Motor neuron (in vitro differentiated cells): Measurements from ENCODE around the gene DOK5. TPM values are rescaled to one million over a fixed set of nuclear protein-coding genes. Genes with fewer than 3 reads are reported as not detected.

Experiments
- ATAC-seq, 8 experiments: fragments of 200-7000 bp; cut with Tn5 transposase; replicated peaks in 6 of 8; 2 replicates each; pipeline ENCODE4 v1.8.0; 2021; ENCODE audit warnings: mild to moderate bottlenecking in 8 of 8, moderate library complexity in 8 of 8
- H3K27ac ChIP-seq, 2 donors: fragments of 250-450 bp; sonication (Bioruptor Pico); 2 replicates each; pipeline ENCODE4 v1.9.0; 2021; ENCODE audit warnings: antibody characterized with exemption in 2 of 2, mild to moderate bottlenecking in 2 of 2, moderate library complexity in 1 of 2
- H3K4me1 ChIP-seq, 2 donors: fragments of 250-450 bp; sonication (Bioruptor Pico); replicated peaks in 1 of 2; 2 replicates each; pipeline ENCODE4 v1.6.1; 2021; ENCODE audit warnings: antibody characterized with exemption in 2 of 2, mild to moderate bottlenecking in 2 of 2, moderate library complexity in 1 of 2
- H3K4me3 ChIP-seq, 5 donors: fragments of 250-450 bp; sonication (Bioruptor Pico); 2 replicates each; pipeline ENCODE4 v1.9.0; 2021; ENCODE audit warnings: antibody characterized with exemption in 5 of 5, mild to moderate bottlenecking in 5 of 5, moderate library complexity in 4 of 5
- WGBS, 10 experiments: fragments of 450-650 bp; shearing (Covaris generic); methylation state at CpG; one replicate each; pipeline ENCODE4 v1.0.0; 2022; 5-methylcytosine and 5-hydroxymethylcytosine counted together
- in situ Hi-C, 9 experiments: fragments of 400-800 bp; cut with MboI; loops; one replicate each; pipeline ENCODE4 v1.15.0; 2021; ENCODE audit warnings: low sequenced_read_pairs in 9 of 9, low pct_unique_long_range_greater_than_20kb in 2 of 9; ENCODE audit not compliant: unreplicated experiment in 9 of 9
- total RNA-seq, 8 experiments: library from RNA; unstranded; fragments of 300-600 nt; gene quantifications; 2 replicates each; pipeline versions ENCODE4 v1.2.3 to v1.2.4, GENCODE V29; 2022

DOK5 gene
- total RNA-seq, 8 experiments from 2014 or later: 0.31 to 92.8 (median 32.9) TPM

GRCh38 chr20:54497931-54498718, 22.7 kb downstream of the DOK5 start:
- in situ Hi-C loops: loop anchor here in 2 of 9 experiments (25.0 kb wide), 2 partner anchors 139 to 261 kb away; no protein-coding TSS in a partner anchor
- H3K27ac ChIP-seq: no peak overlapping the region
- peak in 4 of 8 experiments; percentile 14 to 42 (median 25) for ATAC-seq
- peaks cover 0 to 13% of the 10 kb centered on the region in 2 donors for H3K4me1 ChIP-seq
- WGBS, 10 experiments: 24 to 94% (median 79%) methylated on average over 2 to 4 of the region's 4 CpGs; no CpG with 5 or more reads in 1 of the 10 experiments
- H3K4me3 ChIP-seq: no peak overlapping the region

GRCh38 chr20:54499111-54499510, 23.7 kb downstream of the DOK5 start:
- WGBS, 10 experiments: 80 to 100% (median 85%) methylated on average over 1 of the region's 1 CpG; no CpG with 5 or more reads in 2 of the 10 experiments
- Histone ChIP-seq H3K27ac (no peak overlapping the region), H3K4me3 (no peak overlapping the region), H3K4me1 (peaks cover 0 to 13% of the 10 kb centered on the region in 2 donors)
- ATAC-seq: no peak
- in situ Hi-C loops: loop anchor here in 2 of 9 experiments (25.0 kb wide), 2 partner anchors 138 to 262 kb away; no protein-coding TSS in a partner anchor

- in situ Hi-C loops: loop anchor here in 1 of 9 experiments (25.0 kb wide), 1 partner anchor 110 kb away; no protein-coding TSS in a partner anchor
- no peak overlapping the region for H3K27ac ChIP-seq
- 11 to 100% (median 76%) methylated on average over 1 to 4 of the region's 4 CpGs for WGBS, 10 experiments
- peaks cover 0 to 13% of the 10 kb centered on the region in 2 donors for H3K4me1 ChIP-seq
- no peak for ATAC-seq
- H3K4me3 ChIP-seq: no peak overlapping the region
These were observed 26.8 kb downstream of the DOK5 start for GRCh38 chr20:54502179-54502578.

- no peak overlapping the region for H3K4me3 ChIP-seq
- WGBS, 10 experiments: 20 to 100% (median 94%) methylated on average over 1 to 4 of the region's 6 CpGs; no CpG with 5 or more reads in 2 of the 10 experiments
- H3K27ac ChIP-seq: no peak overlapping the region
- no peak for ATAC-seq
- no peaks in the 10 kb centered on the region for H3K4me1 ChIP-seq
- in situ Hi-C loops: loop anchor here in 1 of 9 experiments (25.0 kb wide), 1 partner anchor 106 kb away; no protein-coding TSS in a partner anchor
These were observed 31.2 kb downstream of the DOK5 start for GRCh38 chr20:54506643-54507042.

- WGBS, 10 experiments: 27 to 87% (median 45%) methylated on average over 1 to 7 of the region's 7 CpGs; no CpG with 5 or more reads in 3 of the 10 experiments
- ATAC-seq: peak in 1 of 8 experiments; percentile 12
These were observed 35.2 kb downstream of the DOK5 start for GRCh38 chr20:54510541-54511129.

GRCh38 chr20:54512694-54513093, 37.3 kb downstream of the DOK5 start:
- in situ Hi-C loops: loop anchor here in 1 of 9 experiments (25.0 kb wide), 1 partner anchor 100 kb away; no protein-coding TSS in a partner anchor
- WGBS, 10 experiments: 0 to 100% (median 75%) methylated on average over 1 to 4 of the region's 4 CpGs; no CpG with 5 or more reads in 2 of the 10 experiments
- ATAC-seq: no peak

More at GRCh38 chr20:54510541-54511129, 35.2 kb downstream of the DOK5 start:
- H3K27ac ChIP-seq: no peak overlapping the region
- H3K4me1 ChIP-seq: no peaks in the 10 kb centered on the region
- no peak overlapping the region for H3K4me3 ChIP-seq
- in situ Hi-C loops: loop anchor here in 1 of 9 experiments (25.0 kb wide), 1 partner anchor 102 kb away; no protein-coding TSS in a partner anchor

GRCh38 chr20:54514028-54514607, 38.7 kb downstream of the DOK5 start:
- WGBS, 10 experiments: 15 to 80% (median 56%) methylated on average over 1 to 3 of the region's 3 CpGs; no CpG with 5 or more reads in 2 of the 10 experiments
- H3K4me3 ChIP-seq: no peak overlapping the region
- ATAC-seq: peak in 1 of 8 experiments; percentile 25
- no peak overlapping the region for H3K27ac ChIP-seq
- in situ Hi-C loops: loop anchor here in 1 of 9 experiments (25.0 kb wide), 1 partner anchor 98 kb away; no protein-coding TSS in a partner anchor
- no peaks in the 10 kb centered on the region for H3K4me1 ChIP-seq

More at GRCh38 chr20:54512694-54513093, 37.3 kb downstream of the DOK5 start:
- Histone ChIP-seq H3K27ac (no peak overlapping the region), H3K4me3 (no peak overlapping the region), H3K4me1 (no peaks in the 10 kb centered on the region)

DNA sequence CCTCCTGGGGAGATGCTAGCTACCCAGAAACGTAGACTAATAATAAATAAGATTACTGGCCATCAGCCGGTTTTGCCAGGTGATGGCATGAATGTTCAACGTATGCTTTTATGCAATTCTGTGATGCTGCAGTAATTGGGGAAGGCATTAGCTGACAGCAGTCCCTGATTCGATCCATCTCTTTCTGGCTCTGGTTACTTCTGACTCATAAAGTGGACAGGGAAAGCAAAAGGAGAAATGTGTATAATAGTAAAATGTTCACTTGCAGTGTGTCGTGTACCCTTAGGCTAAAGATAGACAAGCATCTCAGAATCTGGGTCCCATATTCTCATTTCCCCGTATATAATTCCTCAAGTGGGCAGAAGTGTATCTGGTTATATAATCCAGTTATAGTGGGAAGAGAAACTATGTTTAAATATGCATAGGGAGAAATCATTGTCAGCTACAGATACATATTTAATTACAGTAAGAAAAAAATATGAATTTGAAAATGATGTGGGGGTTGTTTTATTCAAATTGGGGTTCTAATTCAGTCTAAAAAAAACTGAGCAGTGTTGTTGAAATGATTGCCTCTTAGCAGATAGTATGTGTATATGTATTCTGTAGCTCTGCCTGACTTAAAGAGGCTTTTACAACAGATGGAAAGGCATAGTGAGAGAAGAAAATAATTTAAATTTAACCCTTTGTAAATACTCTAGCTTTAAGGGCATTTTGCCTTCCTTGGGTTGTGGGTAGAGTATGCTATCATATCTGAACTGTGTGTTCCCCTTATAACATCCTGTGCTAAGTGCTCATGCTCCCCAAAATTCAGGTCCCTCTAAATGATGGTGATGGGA, 40.6 kb downstream of the DOK5 start:
- ATAC-seq: peak in 1 of 8 experiments; percentile 70
- WGBS, 10 experiments: 4 to 88% (median 75%) methylated on average over 1 to 6 of the region's 6 CpGs
- Histone ChIP-seq H3K4me1 (no peaks in the 10 kb centered on the region), H3K27ac (no peak overlapping the region), H3K4me3 (no peak overlapping the region)
- in situ Hi-C loops: loop anchor here in 1 of 9 experiments (25.0 kb wide), 1 partner anchor 96 kb away; no protein-coding TSS in a partner anchor

DNA sequence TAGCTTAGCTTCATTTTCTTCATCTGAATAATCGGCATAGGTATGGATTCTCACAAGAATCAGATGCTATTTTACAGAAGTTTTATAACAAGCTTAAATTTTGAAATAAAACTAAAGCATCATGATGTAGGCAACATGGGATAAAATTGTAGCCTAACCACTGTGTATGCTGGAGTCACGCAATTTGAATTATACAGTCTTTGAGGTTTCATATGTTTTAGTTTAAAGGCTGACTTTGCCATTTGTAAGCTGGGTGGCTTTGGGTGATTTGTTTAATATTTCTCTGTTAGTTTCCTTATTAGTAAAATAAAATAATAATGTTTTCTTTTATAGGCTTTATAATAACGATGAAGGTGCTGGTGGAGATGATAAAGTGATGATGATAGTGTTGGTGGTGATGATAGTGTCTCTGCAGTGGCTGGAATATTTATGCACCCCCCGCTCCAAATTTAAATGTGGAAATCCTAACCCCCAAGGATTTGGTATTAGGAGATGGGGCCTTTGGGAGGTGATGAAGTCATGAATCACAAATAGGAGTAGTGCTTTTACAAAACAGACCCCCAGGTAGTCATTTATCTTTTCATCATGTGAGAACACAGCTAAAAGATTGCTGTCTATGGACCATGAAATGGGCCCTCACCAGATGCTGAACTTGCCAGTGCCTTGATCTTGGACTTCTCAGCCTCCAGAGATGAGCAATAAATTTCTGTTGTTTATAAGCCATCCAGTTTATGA, 42.0 kb downstream of the DOK5 start:
- Histone ChIP-seq H3K4me3 (no peak overlapping the region), H3K27ac (no peak overlapping the region), H3K4me1 (no peaks in the 10 kb centered on the region)
- in situ Hi-C loops: loop anchor here in 1 of 9 experiments (25.0 kb wide), 1 partner anchor 95 kb away; no protein-coding TSS in a partner anchor
- no peak for ATAC-seq
- WGBS, 10 experiments: 19 to 100% (median 86%) methylated on average over 2 to 4 of the region's 4 CpGs; no CpG with 5 or more reads in 1 of the 10 experiments

DNA sequence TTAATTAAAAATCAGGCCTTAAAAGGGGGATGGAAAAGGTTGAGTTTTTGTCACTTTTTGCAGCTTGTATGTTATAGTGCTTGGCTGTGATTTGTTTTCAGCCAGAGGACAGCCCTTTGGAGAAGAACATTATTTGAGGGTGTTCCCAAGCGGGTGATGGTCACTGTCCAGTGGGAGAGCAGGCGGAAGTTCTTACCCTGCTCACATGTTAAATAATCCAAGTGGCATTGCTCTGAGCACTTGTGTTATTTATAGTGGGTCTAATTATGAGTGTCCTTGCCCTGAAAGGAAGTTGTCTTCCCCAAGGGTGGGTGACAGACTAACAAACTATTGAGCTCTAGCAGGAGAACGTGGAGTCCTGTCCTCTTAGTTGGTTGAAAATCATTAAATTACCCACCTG, 49.5 kb downstream of the DOK5 start:
- 30 to 100% (median 92%) methylated on average over 2 to 3 of the region's 3 CpGs; no CpG with 5 or more reads in 3 of the 10 experiments for WGBS, 10 experiments

DNA sequence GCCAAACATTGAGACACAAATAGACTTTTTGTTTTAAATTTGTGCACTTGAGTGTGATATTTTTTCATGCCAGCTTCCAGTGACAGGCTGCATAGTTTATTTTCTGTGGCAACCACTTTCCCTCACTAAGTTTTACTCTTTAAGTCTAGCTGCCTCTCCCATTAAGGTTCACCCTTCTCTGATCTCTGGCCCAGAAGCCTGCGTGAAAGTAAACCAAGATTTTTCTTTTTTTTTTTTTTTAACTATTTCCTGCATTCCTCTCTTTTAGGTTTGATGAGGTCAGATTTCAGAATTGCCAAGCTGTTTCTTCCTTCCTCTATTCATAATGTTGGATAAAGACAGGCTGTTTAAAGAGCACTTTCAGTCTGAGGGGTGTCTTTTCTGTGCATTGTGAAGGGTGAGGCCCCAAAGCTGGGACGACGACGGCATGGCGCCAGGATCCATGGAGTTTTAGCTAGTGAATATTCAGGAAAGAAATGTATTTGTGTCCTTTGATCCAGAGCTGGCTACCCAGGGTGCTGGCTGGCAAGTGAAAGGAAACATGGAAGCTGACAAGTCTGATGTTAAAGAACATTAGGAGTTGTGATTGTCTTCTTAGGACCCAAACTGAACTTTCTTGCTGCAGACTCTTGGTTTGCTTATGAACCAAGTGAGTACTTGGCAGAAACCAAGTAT, 50.7 kb downstream of the DOK5 start:
- in situ Hi-C loops: no loop called here
- Histone ChIP-seq H3K4me3 (no peak overlapping the region), H3K4me1 (peaks cover 4% of the 10 kb centered on the region in 2 donors), H3K27ac (no peak overlapping the region)
- 0 to 77% (median 41%) methylated on average over 1 to 5 of the region's 5 CpGs for WGBS, 10 experiments
- ATAC-seq: peak in 1 of 8 experiments; percentile 34

More for the DNA sequence above, 49.5 kb downstream of the DOK5 start:
- no peak overlapping the region for H3K4me3 ChIP-seq
- in situ Hi-C loops: loop anchor here in 1 of 9 experiments (25.0 kb wide), 1 partner anchor 87 kb away; no protein-coding TSS in a partner anchor
- H3K4me1 ChIP-seq: peaks cover 4% of the 10 kb centered on the region in 2 donors
- no peak overlapping the region for H3K27ac ChIP-seq
- peak in 1 of 8 experiments; percentile 46 for ATAC-seq
